Stimulated activated CD4-positive, alpha-beta T cell treated with anti-CD3 and anti-CD28 coated beads, Interleukin-1b, Interleukin-23, amount 100 ng/mL, for 24 hours (primary cell): ENCODE results near the gene GEMIN2.
"Not testable (repeated sequence)": the region's sequence is repeated elsewhere in the genome, so short reads cannot be mapped to it uniquely, and the experiment has no call there.

Experiments used
- DNase-seq, 4 experiments: peaks; one replicate each; pipeline ENCODE4 v3.0.0-alpha.2; 2020; ENCODE audit warnings: low read depth in 4 of 4, low spot score in 1 of 4

GEMIN2 gene

GRCh38 chr14:39175445-39176262, 61.5 kb downstream of the GEMIN2 start:
- DNase-seq: peak in 2 of 4 experiments; percentile 22

- DNase-seq: no peak
Observed at GRCh38 chr14:39176263-39177167, 62.4 kb downstream of the GEMIN2 start.

- DNase-seq: no peak
Observed at GRCh38 chr14:39177168-39177545, 63.0 kb downstream of the GEMIN2 start.

GRCh38 chr14:39179042-39179441, 64.9 kb downstream of the GEMIN2 start:
- DNase-seq: no peak

- DNase-seq: no peak
Observed at GRCh38 chr14:39180553-39180952, 66.4 kb downstream of the GEMIN2 start.

- DNase-seq: no peak
Observed at GRCh38 chr14:39181026-39181692, 67.0 kb downstream of the GEMIN2 start.

- no peak for DNase-seq
Observed at GRCh38 chr14:39181693-39182047, 67.5 kb downstream of the GEMIN2 start.

GRCh38 chr14:39182770-39183684, 68.9 kb downstream of the GEMIN2 start:
- DNase-seq: no peak

GRCh38 chr14:39183685-39184003, 69.5 kb downstream of the GEMIN2 start:
- DNase-seq: not testable (repeated sequence)

- DNase-seq: no peak
Observed at GRCh38 chr14:39184628-39185255, 70.6 kb downstream of the GEMIN2 start.

- no peak for DNase-seq
Observed at GRCh38 chr14:39185256-39186049, 71.3 kb downstream of the GEMIN2 start.
